ENCODE data around the gene MICOS13. TPM values are rescaled to one million over a fixed set of nuclear protein-coding genes. Genes with fewer than 3 reads are reported as not detected.

Gene MICOS13
- polyA plus RNA-seq, 1 donor = 93.6 TPM

GRCh38 chr19:5628919-5629481, 51.3 kb downstream of the MICOS13 start:
- no peak for DNase-seq (ENCODE audit: low read depth)

GRCh38 chr19:5628461-5628860, 51.9 kb downstream of the MICOS13 start:
- DNase-seq (ENCODE audit: low read depth) = no peak

Other genes starting within 250 kb of the MICOS13 start
- gene ZNRF4, start 225.1 kb downstream of the MICOS13 start, polyA plus RNA-seq (ENCODE audit: insufficient read length) = not detected
- gene TINCR, start 112.6 kb downstream of the MICOS13 start, polyA plus RNA-seq (ENCODE audit: insufficient read length) = 1.0 TPM
- gene SAFB2, start 57.7 kb downstream of the MICOS13 start, polyA plus RNA-seq (ENCODE audit: insufficient read length) = 46.4 TPM
- 92.1 TPM for gene SAFB, start 57.4 kb downstream of the MICOS13 start, polyA plus RNA-seq (ENCODE audit: insufficient read length)
- 4.9 TPM for gene HSD11B1L, start 511 bp upstream of the MICOS13 start, polyA plus RNA-seq (ENCODE audit: insufficient read length)
- 1,428 TPM for gene RPL36, start 9.8 kb upstream of the MICOS13 start, polyA plus RNA-seq (ENCODE audit: insufficient read length)
- 44.6 TPM for gene LONP1, start 39.6 kb upstream of the MICOS13 start, polyA plus RNA-seq (ENCODE audit: insufficient read length)
- not detected for gene CATSPERD, start 40.1 kb upstream of the MICOS13 start, polyA plus RNA-seq (ENCODE audit: insufficient read length)
- 2.2 TPM for gene PRR22, start 104.2 kb upstream of the MICOS13 start, polyA plus RNA-seq (ENCODE audit: insufficient read length)
- gene DUS3L, start 110.6 kb upstream of the MICOS13 start, polyA plus RNA-seq (ENCODE audit: insufficient read length) = 24.5 TPM
- gene NRTN, start 124.6 kb upstream of the MICOS13 start, polyA plus RNA-seq (ENCODE audit: insufficient read length) = 0.37 TPM
- not detected for gene FUT6, start 159.2 kb upstream of the MICOS13 start, polyA plus RNA-seq (ENCODE audit: insufficient read length)
- gene FUT3, start 170.9 kb upstream of the MICOS13 start, polyA plus RNA-seq (ENCODE audit: insufficient read length) = 0.25 TPM
- gene FUT5, start 190.0 kb upstream of the MICOS13 start, polyA plus RNA-seq (ENCODE audit: insufficient read length) = not detected
- 191 TPM for gene NDUFA11, start 223.3 kb upstream of the MICOS13 start, polyA plus RNA-seq (ENCODE audit: insufficient read length)
- 4.3 TPM for gene VMAC, start 224.4 kb upstream of the MICOS13 start, polyA plus RNA-seq (ENCODE audit: insufficient read length)
- 6.3 TPM for gene CAPS, start 233.7 kb upstream of the MICOS13 start, polyA plus RNA-seq (ENCODE audit: insufficient read length)